TTC549 (cell line): ENCODE data around the gene SPG7.
"Not testable (repeated sequence)": the region's sequence is repeated elsewhere in the genome, so short reads cannot be mapped to it uniquely, and the experiment has no call there.

Source experiments
- FAIRE-seq: peaks from 2 replicates; lab custom pipeline; 2012; peaks lifted over from hg19 to GRCh38; lab: Jason Lieb, UNC

SPG7 gene

DNA sequence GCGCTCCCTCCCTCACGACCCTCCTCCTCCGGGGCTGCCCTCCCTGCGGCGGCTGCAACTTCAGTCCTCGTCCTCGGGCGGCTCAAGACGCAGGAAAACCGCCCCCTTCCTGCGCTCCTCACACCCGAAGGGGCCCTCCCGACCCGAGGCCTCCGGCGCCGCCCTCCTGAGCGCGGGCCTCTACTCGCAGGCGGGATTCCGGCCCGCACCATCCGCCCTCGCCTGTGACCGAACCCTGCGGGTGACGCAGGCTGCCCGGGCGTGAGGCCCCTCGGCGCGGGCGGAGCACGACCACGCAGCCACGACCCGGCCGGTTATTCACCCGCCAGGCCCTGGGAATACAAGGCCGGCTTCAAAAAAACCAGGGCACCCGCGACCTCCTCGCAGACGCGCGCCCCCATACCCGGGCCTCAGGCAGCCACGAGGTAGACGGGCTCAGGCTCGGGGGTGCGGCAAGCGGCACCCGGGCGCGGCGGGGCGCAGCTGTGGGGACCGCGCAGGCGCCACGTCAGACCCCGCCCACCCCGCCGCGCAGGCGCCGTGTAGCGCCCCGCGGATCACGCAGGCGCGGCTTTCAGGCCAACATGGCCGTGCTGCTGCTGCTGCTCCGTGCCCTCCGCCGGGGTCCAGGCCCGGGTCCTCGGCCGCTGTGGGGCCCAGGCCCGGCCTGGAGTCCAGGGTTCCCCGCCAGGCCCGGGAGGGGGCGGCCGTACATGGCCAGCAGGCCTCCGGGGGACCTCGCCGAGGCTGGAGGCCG, at the start of gene SPG7:
Gene SPG7 (plus strand): TSS at position 570 of the 757 bp plus-strand sequence. CDS start 15 bp downstream, at position 585.
- FAIRE-seq = no peak

DNA sequence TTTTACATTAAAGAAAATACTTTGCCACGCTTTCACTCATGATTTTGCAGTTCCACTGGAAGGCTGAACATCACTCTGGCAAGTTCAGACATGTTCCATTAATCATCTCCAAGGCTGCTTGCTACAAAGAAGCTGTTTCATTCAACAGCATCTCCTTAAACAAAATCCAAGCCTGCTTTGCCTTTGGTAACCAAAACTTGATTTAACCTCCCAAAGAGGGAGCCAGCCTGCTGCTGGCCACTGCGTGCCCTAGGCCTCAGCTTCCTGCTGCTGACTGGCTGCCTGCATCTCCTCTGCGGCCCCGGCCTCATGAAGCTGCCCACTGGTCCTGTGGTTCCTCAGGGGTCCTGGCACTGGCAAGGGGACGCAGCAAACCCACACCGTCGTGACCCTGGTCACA, 49.7 kb upstream of the SPG7 start:
- FAIRE-seq = no peak

DNA sequence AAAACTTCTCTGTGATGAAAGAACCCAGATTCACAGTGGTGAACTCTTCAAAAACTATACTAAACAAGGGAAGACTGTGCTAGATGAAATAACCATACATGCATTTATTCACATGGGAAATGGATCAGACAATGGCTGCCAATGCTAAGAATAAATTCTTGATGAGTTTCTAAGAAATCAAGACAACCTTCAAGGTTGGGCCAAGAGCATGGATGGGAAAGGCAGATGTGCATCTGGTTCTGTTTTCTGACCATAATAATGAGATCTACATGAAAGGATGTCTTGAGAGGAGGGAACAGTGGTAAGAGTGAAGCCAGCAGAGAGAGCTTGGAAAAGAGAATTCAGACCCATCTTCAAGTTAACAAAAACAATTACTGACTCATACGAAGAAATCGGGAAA, 49.2 kb upstream of the SPG7 start:
- FAIRE-seq = no peak

DNA sequence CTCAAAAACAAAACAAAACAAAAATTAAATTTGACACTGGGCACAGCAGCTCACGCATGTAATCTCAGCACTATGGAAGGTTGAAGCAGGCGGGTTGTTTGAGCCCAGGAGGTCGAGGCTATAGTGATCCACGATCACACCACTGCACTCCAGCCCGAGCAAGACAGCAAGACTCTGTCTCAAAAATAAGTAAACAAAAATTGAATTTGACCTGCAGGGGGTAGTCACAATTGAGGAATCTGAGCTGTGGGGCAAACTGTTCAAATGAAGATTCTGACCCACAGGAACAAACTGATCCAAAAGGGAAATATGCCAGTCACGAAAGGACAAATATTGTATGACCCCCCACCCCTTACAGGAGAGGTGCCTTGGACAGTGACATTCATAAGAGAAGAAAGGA, 47.6 kb upstream of the SPG7 start:
- no peak for FAIRE-seq

DNA sequence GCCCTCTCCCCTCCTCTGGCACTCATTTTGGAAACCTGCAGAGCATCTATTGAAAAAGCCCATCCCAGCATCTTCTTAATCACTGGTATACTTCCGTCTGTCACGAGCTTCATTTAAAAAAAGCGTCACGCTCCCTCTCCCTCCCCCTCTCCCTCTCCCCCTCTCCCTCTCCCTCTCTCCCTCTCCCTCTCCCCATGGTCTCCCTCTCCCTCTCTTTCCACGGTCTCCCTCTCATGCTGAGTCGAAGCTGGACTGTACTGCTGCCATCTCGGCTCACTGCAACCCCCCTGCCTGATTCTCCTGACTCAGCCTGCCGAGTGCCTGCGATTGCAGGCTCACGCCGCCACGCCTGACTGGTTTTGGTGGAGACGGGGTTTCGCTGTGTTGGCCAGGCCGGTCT, 46.3 kb upstream of the SPG7 start:
- FAIRE-seq = not testable (repeated sequence)

DNA sequence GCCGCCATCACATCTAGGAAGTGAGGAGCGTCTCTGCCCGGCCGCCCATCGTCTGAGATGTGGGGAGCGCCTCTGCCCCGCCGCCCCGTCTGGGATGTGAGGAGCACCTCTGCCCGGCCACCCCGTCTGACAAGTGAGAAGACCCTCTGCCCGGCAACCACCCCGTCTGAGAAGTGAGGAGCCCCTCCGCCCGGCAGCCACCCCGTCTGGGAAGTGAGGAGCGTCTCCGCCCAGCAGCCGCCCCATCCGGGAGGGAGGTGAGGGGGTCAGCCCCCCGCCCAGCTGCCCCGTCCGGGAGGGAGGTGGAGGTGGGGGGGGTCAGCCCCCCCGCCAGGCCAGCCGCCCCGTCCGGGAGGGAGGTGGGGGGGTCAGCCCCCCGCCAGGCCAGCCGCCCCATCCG, 45.6 kb upstream of the SPG7 start:
- not testable (repeated sequence) for FAIRE-seq

DNA sequence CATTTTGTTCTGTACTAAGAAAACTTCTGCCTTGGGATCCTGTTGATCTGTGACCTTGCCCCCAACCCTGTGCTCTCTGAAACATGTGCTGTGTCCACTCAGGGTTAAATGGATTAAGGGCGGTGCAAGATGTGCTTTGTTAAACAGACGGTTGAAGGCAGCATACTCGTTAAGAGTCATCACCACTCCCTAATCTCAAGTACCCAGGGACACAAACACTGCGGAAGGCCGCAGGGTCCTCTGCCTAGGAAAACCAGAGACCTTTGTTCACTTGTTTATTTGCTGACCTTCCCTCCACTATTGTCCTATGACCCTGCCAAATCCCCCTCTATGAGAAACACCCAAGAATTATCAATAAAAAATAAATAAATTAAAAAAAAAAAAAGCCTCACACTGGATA, 44.9 kb upstream of the SPG7 start:
- not testable (repeated sequence) for FAIRE-seq

DNA sequence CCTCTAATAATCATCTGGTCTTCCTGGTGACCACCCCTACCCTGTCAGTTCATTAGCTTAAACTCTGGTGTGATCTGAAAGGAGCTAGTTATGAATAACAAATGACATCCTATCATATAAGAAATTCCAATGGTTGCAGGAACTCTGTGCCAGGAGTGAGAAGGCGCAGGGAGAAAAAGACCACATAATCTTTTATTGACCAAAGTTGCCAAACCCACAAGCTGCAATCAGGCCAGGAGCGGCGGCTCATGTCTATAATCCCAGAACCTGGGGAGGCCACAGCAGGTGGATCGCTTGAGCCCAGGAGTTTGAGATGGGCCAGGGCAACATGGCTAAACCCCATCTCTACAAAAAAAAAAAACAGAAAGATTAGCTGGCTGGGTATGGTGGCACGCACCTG, 41.3 kb upstream of the SPG7 start:
- FAIRE-seq = no peak

DNA sequence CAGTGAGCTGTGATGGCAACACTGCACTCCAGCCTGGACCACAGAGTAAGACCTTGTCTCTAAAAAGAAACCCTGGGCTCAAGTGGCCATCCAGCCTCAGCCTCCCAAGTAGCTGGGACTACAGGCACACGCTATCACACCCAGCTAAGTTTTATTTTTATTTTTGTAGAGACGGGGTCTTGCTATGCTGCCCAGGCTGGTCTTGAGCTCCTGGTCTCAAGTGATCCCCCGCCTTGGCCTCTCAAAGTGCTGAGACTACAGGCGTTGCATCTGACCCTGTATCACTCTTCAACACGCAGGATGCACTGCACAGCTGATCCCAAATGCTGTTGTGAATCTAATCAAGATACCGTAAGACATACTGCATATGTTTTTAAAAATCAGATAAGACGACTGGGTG, 40.8 kb upstream of the SPG7 start:
- FAIRE-seq = no peak

DNA sequence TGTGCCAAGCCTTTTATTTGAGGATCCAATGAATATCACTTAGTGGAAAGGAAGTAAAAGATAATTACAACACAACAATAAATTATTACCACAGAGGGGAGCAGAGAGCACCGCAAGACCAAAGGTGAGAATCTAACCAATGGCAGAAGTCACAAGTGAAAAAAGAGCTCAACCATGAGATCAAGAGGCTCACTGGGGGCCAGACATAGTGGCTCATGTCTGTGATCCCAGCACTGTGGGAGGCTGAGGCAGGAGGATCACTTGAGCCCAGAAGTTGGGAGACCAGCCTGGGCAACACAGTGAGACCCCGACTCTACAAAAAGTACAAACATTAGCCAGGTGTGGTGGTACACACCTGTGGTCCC, 35.5 kb upstream of the SPG7 start:
- no peak for FAIRE-seq

DNA sequence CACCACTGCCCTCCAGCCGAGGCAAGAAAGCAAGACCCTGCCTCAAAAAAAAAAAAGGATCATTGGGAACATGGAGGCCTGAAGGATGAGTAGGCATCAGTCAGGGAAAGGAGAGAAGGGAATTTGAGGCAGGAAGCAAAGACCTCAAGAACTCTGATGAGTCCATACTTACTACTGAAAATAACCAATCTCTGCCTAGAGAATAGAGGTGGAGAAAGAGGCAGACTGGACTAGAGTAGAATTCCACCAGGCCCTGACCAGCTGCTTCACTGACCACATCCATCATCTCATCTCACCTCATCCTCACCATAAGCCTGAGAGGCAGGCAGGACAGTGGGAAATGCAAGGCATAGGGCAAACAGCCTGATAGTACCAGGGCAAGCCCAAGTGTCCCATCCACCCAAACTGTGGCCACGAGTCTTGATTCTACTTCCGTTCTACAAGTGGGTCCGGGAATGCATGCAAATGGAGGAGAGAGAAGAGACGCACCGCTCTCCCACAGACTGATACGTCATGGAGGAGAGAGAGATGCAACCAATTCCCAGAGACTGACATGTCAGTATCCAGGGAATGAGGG, 35.0 kb upstream of the SPG7 start:
- FAIRE-seq = no peak

DNA sequence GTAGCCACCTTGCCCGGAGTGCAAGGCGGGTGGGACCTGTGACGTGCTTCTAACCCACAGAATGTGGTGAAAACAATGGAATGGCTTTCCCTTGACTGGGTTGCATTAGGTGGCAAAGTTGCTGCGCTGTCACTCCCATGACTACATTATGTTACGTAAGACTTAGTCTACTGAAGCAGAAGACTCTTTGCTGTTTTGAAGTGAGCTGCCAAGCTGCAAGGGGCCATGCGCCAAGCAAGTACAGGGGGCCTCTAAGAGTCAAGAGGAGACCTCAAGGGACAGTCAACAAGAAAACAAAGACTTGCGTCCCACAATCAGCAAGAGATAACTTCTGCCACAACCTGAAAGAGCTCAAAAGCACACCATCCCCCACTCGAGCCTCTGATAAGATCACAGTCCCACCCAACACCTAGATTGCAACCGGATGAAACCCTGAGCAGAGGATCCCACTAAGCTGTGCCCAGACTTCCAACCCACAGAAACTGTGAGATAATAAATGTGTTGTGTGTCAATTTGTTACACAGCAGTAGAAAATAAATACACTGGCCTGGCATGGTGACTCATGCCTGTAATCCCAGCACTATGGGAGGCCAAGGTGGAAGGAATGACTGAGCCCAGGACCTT, 34.3 kb upstream of the SPG7 start:
- no peak for FAIRE-seq

DNA sequence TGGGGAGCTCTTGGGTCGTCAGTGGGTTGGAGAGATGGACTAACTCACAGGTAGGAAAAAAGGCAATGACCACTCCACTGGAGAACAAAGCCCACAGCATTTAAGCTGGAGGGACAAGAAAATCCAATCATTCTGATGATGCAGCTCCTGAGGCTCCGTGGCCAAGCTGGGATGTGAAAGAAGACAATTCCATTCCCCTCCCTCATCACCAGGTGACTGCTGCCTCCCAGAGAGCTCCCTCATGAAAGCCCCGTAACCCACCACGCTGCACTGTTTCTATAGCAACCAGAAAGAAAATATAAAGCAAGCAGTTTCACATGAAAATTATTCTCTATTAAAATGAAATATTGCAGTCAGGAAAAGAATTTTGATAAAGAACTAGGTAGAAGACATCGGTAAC, 33.1 kb upstream of the SPG7 start:
- FAIRE-seq = no peak

DNA sequence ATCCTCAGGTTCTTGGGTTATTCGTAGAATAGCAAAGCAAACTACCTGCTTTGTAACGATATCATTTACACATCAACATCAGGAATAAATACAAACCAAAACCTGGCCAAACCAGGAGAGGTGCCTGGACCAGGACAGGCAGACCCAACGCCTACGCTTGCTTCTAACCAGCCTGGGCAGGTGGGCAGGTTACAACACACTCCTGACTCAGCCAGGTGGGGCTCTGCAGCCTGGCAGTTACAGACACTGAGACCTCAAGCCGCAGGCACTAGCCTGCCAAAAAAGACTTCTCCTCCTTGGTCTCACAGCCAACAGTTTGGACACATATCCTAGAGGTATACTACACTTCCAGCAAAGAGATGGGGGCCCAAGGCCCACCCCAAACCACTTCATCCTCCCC, 31.8 kb upstream of the SPG7 start:
- no peak for FAIRE-seq

DNA sequence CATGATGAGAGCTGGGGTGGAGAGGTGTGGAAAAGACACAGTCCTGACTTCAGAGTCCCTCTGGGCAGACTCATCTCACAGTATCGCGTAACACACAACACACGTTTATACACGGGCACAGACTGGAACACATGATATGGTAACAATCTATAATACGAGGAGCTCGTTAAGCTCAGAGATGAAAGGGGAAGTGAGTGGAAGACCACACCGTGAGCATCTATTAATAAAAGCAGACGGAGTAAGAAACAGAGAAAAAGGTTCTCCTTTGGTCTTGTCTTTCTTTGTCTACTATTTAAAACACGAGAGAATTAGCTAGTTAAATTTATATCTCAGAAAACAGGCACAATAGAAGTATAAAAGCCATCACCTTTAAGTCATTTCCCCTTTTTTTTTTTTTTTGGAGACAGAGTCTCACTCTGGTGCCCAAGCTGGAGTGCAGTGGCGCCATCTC, 31.4 kb upstream of the SPG7 start:
- no peak for FAIRE-seq

DNA sequence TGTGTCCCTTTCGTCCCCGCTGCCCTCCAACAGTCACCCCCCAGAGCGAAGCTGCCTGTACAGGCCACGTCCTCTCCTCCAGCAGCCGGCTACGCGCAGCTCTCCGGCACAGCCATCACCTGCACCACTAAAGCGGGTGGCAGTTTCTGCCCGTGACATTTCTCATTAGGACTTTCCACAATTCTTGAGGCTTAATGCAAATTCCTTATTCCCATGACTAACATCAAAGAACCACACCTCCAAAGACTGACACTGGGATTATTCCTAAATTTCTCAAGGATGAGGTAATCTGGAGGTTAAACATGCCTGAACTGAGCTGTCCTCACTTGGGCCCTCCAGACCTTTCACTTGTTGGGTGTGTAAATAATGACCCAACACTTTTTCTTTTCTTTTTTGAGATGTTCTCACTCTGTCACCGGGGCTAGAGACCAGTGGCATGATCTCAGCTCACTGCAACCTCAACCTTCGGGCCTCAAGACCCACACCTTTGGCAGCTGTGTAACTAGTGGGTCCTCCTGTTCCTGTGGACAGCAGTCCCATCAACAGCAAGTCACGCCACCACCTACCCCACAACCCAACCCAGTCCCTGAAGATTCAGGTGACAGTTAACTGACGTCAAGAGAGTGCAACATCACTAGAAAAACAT, 29.5 kb upstream of the SPG7 start:
- FAIRE-seq = no peak

DNA sequence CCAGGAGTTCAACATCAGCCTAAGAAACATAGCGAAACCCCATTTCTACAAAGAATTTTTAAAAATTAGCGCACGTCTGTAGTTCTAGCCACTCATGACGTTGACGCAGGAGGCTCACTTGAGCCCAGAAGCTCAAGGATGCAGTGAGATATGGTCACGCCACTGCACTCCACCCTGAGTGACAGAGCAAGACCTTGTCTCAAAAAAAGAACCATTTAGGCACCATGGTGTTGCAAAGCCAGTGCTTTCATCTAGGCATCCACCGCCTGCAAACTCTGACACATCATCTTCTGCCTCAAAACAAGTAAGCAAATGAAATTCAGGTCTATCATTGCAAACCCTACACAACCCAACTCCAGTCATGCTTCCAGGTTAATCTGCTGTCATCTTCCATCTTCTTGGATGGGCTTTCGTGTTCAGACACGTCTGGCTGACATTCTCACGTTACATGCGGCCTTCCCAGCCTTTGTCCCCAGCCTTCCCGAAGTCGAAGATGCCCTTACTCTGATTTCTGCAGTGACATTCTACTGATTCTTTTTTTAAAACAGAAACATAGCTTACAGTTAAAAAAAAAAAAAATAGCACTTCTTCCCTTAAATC, 26.7 kb upstream of the SPG7 start:
- FAIRE-seq = no peak

DNA sequence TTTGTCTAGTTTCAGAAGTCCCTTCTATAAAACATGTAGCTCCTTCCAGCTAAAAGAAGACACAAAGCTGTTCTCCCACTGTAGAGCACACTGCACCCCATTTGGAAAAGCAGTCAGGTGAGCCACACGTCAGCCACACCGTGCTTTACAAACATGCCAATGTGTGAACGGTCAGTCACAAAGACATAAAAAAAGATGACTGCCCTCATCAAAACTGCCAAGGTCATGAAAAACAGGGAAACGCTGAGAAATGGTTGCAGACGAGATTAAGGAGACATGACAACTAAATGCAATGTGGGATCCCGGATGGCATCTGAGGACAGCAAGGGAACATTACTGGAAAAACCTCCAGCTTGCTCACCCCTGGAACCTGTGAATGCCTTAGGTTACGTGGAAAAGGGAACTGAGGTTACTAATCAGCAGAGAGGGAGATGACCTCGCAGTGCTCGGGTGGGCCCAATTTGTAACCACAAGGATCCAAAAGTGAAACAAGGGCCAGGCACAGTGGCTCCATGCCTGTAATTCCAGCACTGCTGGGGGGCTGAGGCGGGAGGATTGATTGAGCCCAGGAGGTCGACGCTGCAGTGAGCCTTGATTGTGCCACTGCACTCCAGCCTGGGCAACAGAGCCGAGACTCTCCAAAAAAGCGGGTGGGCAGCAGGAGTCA, 25.9 kb upstream of the SPG7 start:
- no peak for FAIRE-seq

DNA sequence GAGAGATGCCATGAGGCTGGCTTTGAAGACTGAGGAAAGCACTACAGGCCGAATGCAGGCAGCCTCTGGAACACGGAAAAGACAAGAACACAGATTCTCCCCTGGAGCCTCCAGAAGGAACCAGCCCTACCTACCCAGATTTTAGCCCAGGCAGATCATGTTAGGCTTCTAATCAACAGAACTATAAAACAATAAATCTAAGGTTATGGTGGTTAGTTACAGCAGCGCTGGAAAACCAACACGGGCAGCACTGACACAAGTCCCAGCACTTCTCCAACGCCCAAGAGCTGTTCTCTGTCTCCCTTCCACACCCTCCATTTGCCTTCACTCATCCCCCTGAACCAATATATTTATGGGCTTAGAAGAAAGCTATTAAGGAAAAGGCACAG, 25.4 kb upstream of the SPG7 start:
- no peak for FAIRE-seq

DNA sequence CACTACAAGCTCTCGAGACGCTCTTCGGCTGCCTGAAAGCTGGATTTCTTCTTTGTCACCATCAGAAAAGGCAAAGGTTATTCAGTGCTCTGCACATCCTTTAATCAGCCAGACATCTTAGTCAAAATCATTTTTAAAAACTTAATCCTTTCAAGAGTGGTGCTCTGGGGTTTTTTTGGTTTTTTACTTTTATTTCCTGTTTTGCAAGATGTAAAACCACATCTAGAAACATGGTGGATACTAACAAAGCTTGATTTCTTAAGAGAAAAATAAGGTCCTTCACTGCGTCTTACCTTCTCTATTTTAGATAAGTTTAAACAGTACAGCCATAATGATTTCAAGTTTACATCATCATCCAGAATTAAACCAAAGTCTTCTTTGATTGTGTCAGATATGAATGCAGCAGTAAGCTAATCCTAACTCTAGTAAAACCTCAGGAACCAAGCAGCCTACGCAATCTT, 24.1 kb upstream of the SPG7 start:
- no peak for FAIRE-seq

DNA sequence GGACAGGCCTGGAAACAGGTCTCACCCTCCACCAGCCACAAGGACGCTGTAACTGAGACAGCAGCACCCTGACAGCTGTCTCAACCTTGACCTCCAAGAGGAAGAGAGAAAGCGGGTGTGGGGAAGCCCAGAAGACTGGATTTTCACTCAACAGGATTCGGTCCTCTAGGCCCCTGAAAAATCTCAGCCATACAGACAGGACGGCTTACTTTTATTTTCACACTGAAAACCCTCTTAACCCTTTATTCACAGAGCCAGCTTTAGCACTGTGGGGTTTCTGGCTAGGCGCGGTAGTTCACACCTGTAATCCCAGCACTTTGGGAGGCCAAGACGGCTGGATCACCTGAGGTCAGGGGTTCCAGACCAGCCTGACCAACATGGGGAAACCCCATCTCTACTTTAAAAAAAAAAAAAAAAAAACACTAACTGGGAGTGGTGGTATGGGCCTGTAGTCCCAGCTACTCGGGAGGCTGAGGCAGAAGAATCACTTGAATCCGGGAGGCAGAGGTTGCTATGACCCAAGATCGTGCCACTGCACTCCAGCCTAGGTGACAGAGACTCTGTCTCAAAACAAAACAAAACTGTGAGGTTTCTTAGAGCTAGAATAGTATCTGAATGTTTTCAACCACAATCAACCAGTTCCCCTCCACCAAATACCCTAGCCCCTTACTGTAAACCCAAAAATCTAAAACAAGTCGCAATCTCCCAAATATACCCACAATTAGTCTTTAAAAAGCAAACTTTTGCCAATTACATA, 23.1 kb upstream of the SPG7 start:
- FAIRE-seq = no peak
